Nephron progenitor cell (in vitro differentiated cells): ENCODE measurements around the gene EPB42.

Experiments used
- DNase-seq: peaks from one replicate; pipeline ENCODE4 v3.0.0; 2021
- H3K27ac Mint-ChIP-seq: 2 replicates; pipeline ENCODE4 v1.8.0; 2021; ENCODE audit warnings: mild to moderate bottlenecking, moderate library complexity, mixed read lengths
- H3K27me3 Mint-ChIP-seq: 2 replicates; pipeline ENCODE4 v1.8.0; 2021; ENCODE audit warnings: mild to moderate bottlenecking, low read depth, mixed read lengths; ENCODE audit not compliant: poor library complexity
- H3K36me3 Mint-ChIP-seq: 2 replicates; pipeline ENCODE4 v1.8.0; 2021; ENCODE audit warnings: low read depth, mixed read lengths
- H3K4me1 Mint-ChIP-seq: 2 replicates; pipeline ENCODE4 v1.8.0; 2021; ENCODE audit warnings: mixed read lengths
- H3K4me3 Mint-ChIP-seq: 2 replicates; pipeline ENCODE4 v1.8.0; 2021; ENCODE audit warnings: mild to moderate bottlenecking, moderate library complexity, mixed read lengths
- H3K9me3 Mint-ChIP-seq: 2 replicates; pipeline ENCODE4 v1.8.0; 2021; ENCODE audit warnings: mild to moderate bottlenecking, moderate library complexity, mixed read lengths
- TF ChIP-seq, protein P1 (sequence below): fragments of 200-600 bp; sonication (generic); IDR thresholded peaks from 2 replicates; pipeline ENCODE4 v1.5.0; 2021; ENCODE audit warnings: antibody characterized with exemption

Gene EPB42

GRCh38 chr15:43220991-43221403 is at the start of gene EPB42:
Gene EPB42, minus strand, starts transcription at chr15:43221018. Its CDS starts 193 bp downstream, at chr15:43220825.
- Mint-ChIP-seq H3K9me3 (no peaks in the 10 kb centered on the region), H3K36me3 (no peaks in the 10 kb centered on the region), H3K4me1 (peaks cover 6% of the 10 kb centered on the region), H3K27me3 (peaks cover 19% of the 10 kb centered on the region), H3K27ac (no peak within 1 kb of the TSS), H3K4me3 (no peak within 1 kb of the TSS)
- no peak for DNase-seq
- TF ChIP-seq, protein P1, sequence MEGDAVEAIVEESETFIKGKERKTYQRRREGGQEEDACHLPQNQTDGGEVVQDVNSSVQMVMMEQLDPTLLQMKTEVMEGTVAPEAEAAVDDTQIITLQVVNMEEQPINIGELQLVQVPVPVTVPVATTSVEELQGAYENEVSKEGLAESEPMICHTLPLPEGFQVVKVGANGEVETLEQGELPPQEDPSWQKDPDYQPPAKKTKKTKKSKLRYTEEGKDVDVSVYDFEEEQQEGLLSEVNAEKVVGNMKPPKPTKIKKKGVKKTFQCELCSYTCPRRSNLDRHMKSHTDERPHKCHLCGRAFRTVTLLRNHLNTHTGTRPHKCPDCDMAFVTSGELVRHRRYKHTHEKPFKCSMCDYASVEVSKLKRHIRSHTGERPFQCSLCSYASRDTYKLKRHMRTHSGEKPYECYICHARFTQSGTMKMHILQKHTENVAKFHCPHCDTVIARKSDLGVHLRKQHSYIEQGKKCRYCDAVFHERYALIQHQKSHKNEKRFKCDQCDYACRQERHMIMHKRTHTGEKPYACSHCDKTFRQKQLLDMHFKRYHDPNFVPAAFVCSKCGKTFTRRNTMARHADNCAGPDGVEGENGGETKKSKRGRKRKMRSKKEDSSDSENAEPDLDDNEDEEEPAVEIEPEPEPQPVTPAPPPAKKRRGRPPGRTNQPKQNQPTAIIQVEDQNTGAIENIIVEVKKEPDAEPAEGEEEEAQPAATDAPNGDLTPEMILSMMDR = no peak

DNA sequence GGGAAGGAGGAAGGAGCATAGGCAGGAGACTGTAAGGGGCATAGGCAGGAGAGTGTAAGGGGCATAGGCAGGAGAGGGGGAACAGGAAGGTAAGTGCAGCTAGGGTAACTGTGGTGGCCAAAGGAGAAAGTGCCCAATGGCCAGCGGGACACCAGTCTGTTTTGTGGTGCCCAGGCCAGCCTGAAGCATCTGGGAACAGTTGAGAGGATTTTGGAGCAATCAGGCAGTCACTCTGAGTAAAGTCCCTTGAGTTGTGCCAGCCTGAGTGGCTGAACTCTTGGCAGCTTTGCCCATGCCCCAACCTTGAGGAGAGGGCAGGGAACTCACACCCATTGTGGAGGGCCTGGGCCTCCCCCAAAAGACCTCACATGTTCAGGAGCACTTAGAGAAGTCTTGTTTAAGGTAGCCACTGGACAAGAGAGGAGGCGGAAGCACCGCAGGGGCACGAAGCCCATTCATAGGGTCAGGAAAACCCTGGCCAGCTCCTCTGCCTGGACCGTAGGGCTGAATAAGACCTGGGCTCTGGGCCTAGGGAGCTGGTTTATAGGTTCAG is 49.4 kb upstream of the EPB42 start:
- Mint-ChIP-seq H3K4me3 (no peak overlapping the region), H3K36me3 (no peaks in the 10 kb centered on the region), H3K27ac (no peak overlapping the region), H3K4me1 (no peaks in the 10 kb centered on the region), H3K27me3 (peaks cover 54% of the 10 kb centered on the region), H3K9me3 (peaks cover 10% of the 10 kb centered on the region)
- no peak for DNase-seq
- TF ChIP-seq, protein P1 = no peak

- no peak overlapping the region for H3K27ac Mint-ChIP-seq
- H3K4me1 Mint-ChIP-seq = no peaks in the 10 kb centered on the region
- H3K27me3 Mint-ChIP-seq = peaks cover 64% of the 10 kb centered on the region
- peak; percentile 48 for DNase-seq
- H3K9me3 Mint-ChIP-seq = peaks cover 10% of the 10 kb centered on the region
- TF ChIP-seq, protein P1 = no peak
- no peak overlapping the region for H3K4me3 Mint-ChIP-seq
- no peaks in the 10 kb centered on the region for H3K36me3 Mint-ChIP-seq
Observed at GRCh38 chr15:43268111-43269105, 47.6 kb upstream of the EPB42 start.

DNA sequence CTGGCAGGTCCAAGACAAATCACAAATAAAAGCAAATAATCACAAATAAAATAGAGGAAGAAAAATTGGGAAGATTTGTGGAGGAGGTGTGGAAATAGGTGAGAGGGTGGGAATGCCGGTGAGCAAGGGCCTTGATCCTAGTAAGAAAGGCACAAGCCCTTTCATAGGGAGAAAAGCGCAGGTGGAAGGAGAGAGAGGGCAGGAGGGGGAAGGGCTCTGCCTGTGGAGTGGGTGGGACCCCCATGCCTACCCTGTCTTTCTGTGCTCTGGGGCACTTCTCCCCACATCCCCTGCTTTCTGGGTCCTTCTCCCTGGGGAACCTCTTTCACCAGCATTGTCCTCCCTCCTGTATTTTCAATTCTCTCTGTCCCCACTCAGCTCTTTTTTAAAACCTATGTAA is 46.6 kb upstream of the EPB42 start:
- Mint-ChIP-seq H3K4me1 (no peaks in the 10 kb centered on the region), H3K27me3 (peaks cover 62% of the 10 kb centered on the region), H3K9me3 (peaks cover 8% of the 10 kb centered on the region), H3K36me3 (no peaks in the 10 kb centered on the region), H3K27ac (no peak overlapping the region), H3K4me3 (no peak overlapping the region)
- TF ChIP-seq, protein P1 = no peak
- DNase-seq = no peak

GRCh38 chr15:43266834-43267233 is 46.0 kb upstream of the EPB42 start, which contains the start of gene TGM5:
Gene TGM5, minus strand, starts transcription at chr15:43266928. Its CDS starts 79 bp downstream, at chr15:43266849.
- Mint-ChIP-seq H3K9me3 (peaks cover 2% of the 10 kb centered on the region), H3K4me3 (no peak within 1 kb of the TSS), H3K27me3 (peaks cover 65% of the 10 kb centered on the region), H3K36me3 (no peaks in the 10 kb centered on the region), H3K4me1 (no peaks in the 10 kb centered on the region), H3K27ac (no peak within 1 kb of the TSS)
- no peak for DNase-seq
- TF ChIP-seq, protein P1 = no peak
